Raji (cell line): Measurements from ENCODE around the gene DOC2B.

Experiments
- POLR2A ChIP-seq: IDR thresholded peaks from 2 replicates; pipeline ENCODE4 v1.6.1; 2011; ENCODE audit warnings: low read depth, low read length, control low read depth; ENCODE audit not compliant: insufficient read depth

Gene DOC2B

GRCh38 chr17:181245-182049, at the start of gene DOC2B:
Gene DOC2B (minus strand): TSS chr17:181650. CDS start chr17:181479, 171 bp downstream.
- TF ChIP-seq POLR2A: no peak

GRCh38 chr17:230395-230770, 48.9 kb upstream of the DOC2B start:
- no peak for TF ChIP-seq POLR2A

- TF ChIP-seq POLR2A: no peak
Observed at GRCh38 chr17:229709-230394, 48.4 kb upstream of the DOC2B start.

GRCh38 chr17:228951-229708, 47.7 kb upstream of the DOC2B start:
- TF ChIP-seq POLR2A: no peak

- TF ChIP-seq POLR2A: no peak
Observed at GRCh38 chr17:227946-228615, 46.6 kb upstream of the DOC2B start.

- no peak for TF ChIP-seq POLR2A
Observed at GRCh38 chr17:227078-227945, 45.9 kb upstream of the DOC2B start.

- TF ChIP-seq POLR2A: no peak
Observed at GRCh38 chr17:226108-227077, 44.9 kb upstream of the DOC2B start.

- no peak for TF ChIP-seq POLR2A
Observed at GRCh38 chr17:225551-225950, 44.1 kb upstream of the DOC2B start.

GRCh38 chr17:223723-224471, 42.4 kb upstream of the DOC2B start:
- TF ChIP-seq POLR2A: no peak

- TF ChIP-seq POLR2A: no peak
Observed at GRCh38 chr17:222172-222571, 40.7 kb upstream of the DOC2B start.

- no peak for TF ChIP-seq POLR2A
Observed at GRCh38 chr17:219696-220095, 38.2 kb upstream of the DOC2B start.

GRCh38 chr17:218432-219110, 37.1 kb upstream of the DOC2B start:
- TF ChIP-seq POLR2A: no peak

GRCh38 chr17:216625-217024, 35.2 kb upstream of the DOC2B start:
- no peak for TF ChIP-seq POLR2A
